ENCODE results near the gene OR10G8.

OR10G8 gene

DNA sequence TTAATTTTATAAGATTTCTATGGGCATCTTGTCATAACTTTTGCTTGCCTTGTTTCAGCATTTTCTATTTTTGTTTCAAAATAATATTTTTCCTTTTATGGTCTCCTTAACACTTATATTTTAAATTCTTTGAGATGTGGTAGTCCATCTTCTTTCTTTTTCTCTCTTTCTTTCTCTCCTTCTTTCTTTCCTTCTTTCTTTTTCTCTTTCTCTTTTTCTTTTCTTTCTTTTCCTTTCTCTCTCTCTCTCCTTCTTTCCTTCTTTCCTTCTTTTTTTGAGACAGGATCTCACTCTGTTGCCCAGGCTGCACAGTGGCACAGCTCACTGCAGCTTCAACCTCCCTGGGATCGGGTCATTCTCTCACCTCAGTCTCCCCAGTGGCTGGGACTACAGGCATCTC lies 50.7 kb downstream of the OR10G8 start:
- no peak for DNase-seq (ENCODE audit: low spot score)
- no peak for FAIRE-seq

GRCh38 chr11:124078591-124078990 lies 52.0 kb downstream of the OR10G8 start:
- no peak for FAIRE-seq
- no peak for DNase-seq (ENCODE audit: low spot score)

- no peak for FAIRE-seq
Measured at GRCh38 chr11:124079631-124080326, 53.2 kb downstream of the OR10G8 start.

More at GRCh38 chr11:124079631-124080326, 53.2 kb downstream of the OR10G8 start:
- no peak for DNase-seq (ENCODE audit: low spot score)
